Keratinocyte (primary cell): ENCODE data around the gene CFAP53. TPM values are rescaled to one million over a fixed set of nuclear protein-coding genes. Genes with fewer than 3 reads are reported as not detected.

Source experiments
- DNase-seq: peaks from one replicate; pipeline ENCODE4 v3.0.0-alpha.2; 2011; ENCODE audit warnings: low read depth, missing footprints, low spot score
- FAIRE-seq: peaks from 2 replicates; lab custom pipeline; 2011; peaks lifted over from hg19 to GRCh38; lab: Jason Lieb, UNC
- H2AFZ ChIP-seq: 2 replicates; pipeline ENCODE4 v1.6.0; 2012; ENCODE audit warnings: low read length, control low read depth, inconsistent platforms; ENCODE audit not compliant: control insufficient read depth
- H3K27ac ChIP-seq: 2 replicates; pipeline ENCODE4 v1.5.1; 2011; ENCODE audit warnings: low read length; ENCODE audit not compliant: control insufficient read depth, insufficient read depth
- H3K27me3 ChIP-seq: 3 replicates; pipeline ENCODE4 v1.6.0; 2011; ENCODE audit warnings: low read length; ENCODE audit not compliant: control insufficient read depth, insufficient read depth; ENCODE audit errors: extremely low read depth
- H3K36me3 ChIP-seq, 2 experiments: 2 replicates in 1 of 2; 3 replicates in 1 of 2; pipeline ENCODE4 v1.5.1; 2011; ENCODE audit warnings: low read length in 2 of 2, mild to moderate bottlenecking in 1 of 2; ENCODE audit not compliant: control insufficient read depth in 2 of 2, insufficient read depth in 2 of 2; ENCODE audit errors: extremely low read depth in 1 of 2
- H3K4me1 ChIP-seq: 3 replicates; pipeline ENCODE4 v1.5.1; 2011; ENCODE audit warnings: low read length; ENCODE audit not compliant: control insufficient read depth, insufficient read depth; ENCODE audit errors: extremely low read depth
- H3K4me2 ChIP-seq: 3 replicates; pipeline ENCODE4 v1.6.0; 2011; ENCODE audit warnings: low read depth, low read length; ENCODE audit not compliant: control insufficient read depth, insufficient read depth; ENCODE audit errors: extremely low read depth
- H3K4me3 ChIP-seq, 3 experiments: fragments of 200-600 bp in 1 of 3; sonication (generic) in 1 of 3; 2 replicates in 2 of 3; 3 replicates in 1 of 3; pipeline ENCODE4 v1.5.1; 2011 to 2016; ENCODE audit warnings: low read length in 3 of 3, mild to moderate bottlenecking in 3 of 3, control low read depth in 2 of 3, inconsistent platforms in 1 of 3, low read depth in 1 of 3, mixed read lengths in 1 of 3, mixed run types in 1 of 3, moderate library complexity in 1 of 3; ENCODE audit not compliant: control insufficient read depth in 2 of 3, insufficient read depth in 2 of 3; ENCODE audit errors: extremely low read depth in 1 of 3
- H3K79me2 ChIP-seq: 2 replicates; pipeline ENCODE4 v1.6.0; 2012; ENCODE audit warnings: low read length; ENCODE audit not compliant: control insufficient read depth, insufficient read depth
- H3K9ac ChIP-seq: 3 replicates; pipeline ENCODE4 v1.6.0; 2011; ENCODE audit warnings: low read length; ENCODE audit not compliant: control insufficient read depth, insufficient read depth; ENCODE audit errors: extremely low read depth
- H3K9me1 ChIP-seq: 3 replicates; pipeline ENCODE4 v1.6.0; 2011; ENCODE audit warnings: low read length; ENCODE audit not compliant: control insufficient read depth, insufficient read depth; ENCODE audit errors: extremely low read depth
- H3K9me3 ChIP-seq: 2 replicates; pipeline ENCODE4 v1.5.1; 2012; ENCODE audit warnings: low read depth, low read length; ENCODE audit not compliant: control insufficient read depth
- H4K20me1 ChIP-seq: 3 replicates; pipeline ENCODE4 v1.6.0; 2011; ENCODE audit warnings: low read length; ENCODE audit not compliant: control insufficient read depth, insufficient read depth; ENCODE audit errors: extremely low read depth
- CTCF ChIP-seq, 3 experiments: IDR thresholded peaks in 1 of 3; conservative IDR thresholded peaks in 1 of 3; optimal IDR thresholded peaks in 1 of 3; 2 replicates in 2 of 3; 3 replicates in 1 of 3; pipeline versions ENCODE3 to v1.5.1; 2011; ENCODE audit warnings: low read length in 3 of 3, mild to moderate bottlenecking in 3 of 3, moderate library complexity in 2 of 3, control low read depth in 1 of 3, inconsistent platforms in 1 of 3; ENCODE audit not compliant: insufficient read depth in 2 of 3; ENCODE audit errors: extremely low read depth in 1 of 3
- EZH2 ChIP-seq: IDR thresholded peaks from one replicate; pipeline ENCODE4 v1.6.1; 2012; ENCODE audit warnings: inconsistent platforms, mild to moderate bottlenecking, low read length, moderate library complexity
- dilution Hi-C: fragments of 300-500 bp; cut with MboI; formaldehyde crosslinking; loops from one replicate; pipeline ENCODE4 v1.7.0; 2020; ENCODE audit warnings: low sequenced_read_pairs; ENCODE audit not compliant: extremely low pct_ligation_motif_present
- polyA plus RNA-seq, 5 experiments: library from polyadenylated mRNA; depleted of rRNA in 3 of 5; stranded (reverse) in 3 of 5; stranded (forward) in 1 of 5; unstranded in 1 of 5; fragments of >200 nt; gene quantifications; 1 replicate in 1 of 5; 2 replicates in 3 of 5; 3 replicates in 1 of 5; pipeline versions ENCODE4 v1.2.1 to v1.2.3, GENCODE V29; 2011 to 2012; ENCODE audit warnings: missing spikeins in 2 of 5, low read depth in 1 of 5, low replicate concordance in 1 of 5

The CFAP53 gene
- polyA plus RNA-seq, 1 donor (not counting 4 experiments of a cell fraction or from before 2014, with no cell fraction given) = 0.59 TPM

GRCh38 chr18:50203801-50204604 is 62.3 kb downstream of the CFAP53 start:
- no peak overlapping the region for H3K9ac ChIP-seq
- peaks cover 16% of the 10 kb centered on the region for H3K27me3 ChIP-seq
- DNase-seq (no peak), FAIRE-seq (peak; percentile 63)
- H3K27ac ChIP-seq = no peak overlapping the region
- H3K9me1 ChIP-seq = no peaks in the 10 kb centered on the region
- H3K4me2 ChIP-seq = peak overlapping the region; percentile 65
- peak; percentile 71 to 79 (median 74) for TF ChIP-seq CTCF (optimal IDR thresholded peaks at IDR 0.05 in 1 of 3, IDR thresholded peaks at IDR 0.05 in 1 of 3, conservative IDR thresholded peaks at IDR 0.05 in 1 of 3; ENCODE audit: extremely low read depth in 1 of 3, insufficient read depth in 2 of 3, low read length in 3 of 3)
- no peak for TF ChIP-seq EZH2
- H3K36me3 ChIP-seq = no peaks in the 10 kb centered on the region
- H2AFZ ChIP-seq = peak overlapping the region; percentile 32
- no peaks in the 10 kb centered on the region for H3K79me2 ChIP-seq
- no peaks in the 10 kb centered on the region for H3K4me1 ChIP-seq
- dilution Hi-C loops = no loop called here
- H3K9me3 ChIP-seq = no peaks in the 10 kb centered on the region
- H4K20me1 ChIP-seq = no peaks in the 10 kb centered on the region
- H3K4me3 ChIP-seq = peak overlapping the region in 1 of 3 experiments; percentile 12

- no peak overlapping the region for H2AFZ ChIP-seq
- no peak overlapping the region for H3K27ac ChIP-seq
- dilution Hi-C loops = no loop called here
- peaks cover 19% of the 10 kb centered on the region for H3K27me3 ChIP-seq
- no peak overlapping the region for H3K4me2 ChIP-seq
- H4K20me1 ChIP-seq = no peaks in the 10 kb centered on the region
- H3K9me1 ChIP-seq = no peaks in the 10 kb centered on the region
- H3K36me3 ChIP-seq = no peaks in the 10 kb centered on the region
- DNase-seq (no peak), FAIRE-seq (no peak)
- TF ChIP-seq EZH2 = no peak
- TF ChIP-seq CTCF (optimal IDR thresholded peaks at IDR 0.05 in 1 of 3, IDR thresholded peaks at IDR 0.05 in 1 of 3, conservative IDR thresholded peaks at IDR 0.05 in 1 of 3; ENCODE audit: extremely low read depth in 1 of 3, insufficient read depth in 2 of 3, low read length in 3 of 3) = no peak
- no peak overlapping the region for H3K4me3 ChIP-seq
- H3K9me3 ChIP-seq = no peaks in the 10 kb centered on the region
- H3K79me2 ChIP-seq = no peaks in the 10 kb centered on the region
- H3K9ac ChIP-seq = no peak overlapping the region
- no peaks in the 10 kb centered on the region for H3K4me1 ChIP-seq
Measured at GRCh38 chr18:50201476-50202018, 64.7 kb downstream of the CFAP53 start.
